Suprapubic skin (tissue), 4 donors: ENCODE results near the gene PIP5K1C. TPM values are rescaled to one million over a fixed set of nuclear protein-coding genes. Genes with fewer than 3 reads are reported as not detected.
A peak's percentile ranks its signal among the peaks of the same experiment; 100 is the strongest.

Source experiments
- DNase-seq, 2 donors: peaks; one replicate each; pipeline ENCODE4 v3.0.0-alpha.2; 2019; ENCODE audit warnings: low spot score in 2 of 2
- H3K27ac ChIP-seq: fragments of 200-600 bp; sonication (generic); one replicate; pipeline ENCODE4 v1.5.1; 2019
- H3K27me3 ChIP-seq: fragments of 200-600 bp; sonication (generic); one replicate; pipeline ENCODE4 v1.5.1; 2019
- H3K36me3 ChIP-seq: fragments of 200-600 bp; sonication (generic); one replicate; pipeline ENCODE4 v1.5.1; 2019
- H3K4me1 ChIP-seq: fragments of 200-600 bp; sonication (generic); one replicate; pipeline ENCODE4 v1.5.1; 2019
- H3K4me3 ChIP-seq: fragments of 200-600 bp; sonication (generic); one replicate; pipeline ENCODE4 v1.5.1; 2019; ENCODE audit warnings: mild to moderate bottlenecking
- H3K9me3 ChIP-seq: fragments of 200-600 bp; sonication (generic); one replicate; pipeline ENCODE4 v1.5.1; 2019
- EP300 ChIP-seq: sonication (generic); formaldehyde crosslinking; IDR thresholded peaks from one replicate; pipeline ENCODE4 v1.6.1; 2017; ENCODE audit warnings: antibody characterized with exemption
- POLR2A ChIP-seq, 2 donors: fragments of 450-650 bp; IDR thresholded peaks; one replicate each; pipeline ENCODE4 v1.6.1; 2017; ENCODE audit warnings: antibody characterized with exemption in 2 of 2, mild to moderate bottlenecking in 2 of 2, moderate library complexity in 2 of 2
- POLR2AphosphoS5 ChIP-seq, 3 donors: sonication (generic); formaldehyde crosslinking; IDR thresholded peaks; one replicate each; pipeline ENCODE4 v1.6.1; 2017; ENCODE audit warnings: antibody characterized with exemption in 3 of 3
- WGBS: methylation state at CpG from one replicate; pipeline ENCODE4 v1.1.5; 2018; 5-methylcytosine and 5-hydroxymethylcytosine counted together
- total RNA-seq, 4 donors: library from RNA; depleted of rRNA; stranded (reverse); fragments of >200 nt; gene quantifications; one replicate each; pipeline ENCODE4 v1.1.0, GENCODE V29; 2016
- TF ChIP-seq, protein P1 (sequence below), 2 donors: fragments of 200-600 bp in 1 of 2; fragments of 450-650 bp in 1 of 2; sonication (generic) in 1 of 2; IDR thresholded peaks; one replicate each; pipeline ENCODE4 v1.5.1; 2016 to 2019; ENCODE audit warnings: antibody characterized with exemption in 2 of 2, mild to moderate bottlenecking in 1 of 2, moderate library complexity in 1 of 2

The PIP5K1C gene
- total RNA-seq, 4 donors from 2014 or later, result 16.5 to 25.7 (median 20.8) TPM

DNA sequence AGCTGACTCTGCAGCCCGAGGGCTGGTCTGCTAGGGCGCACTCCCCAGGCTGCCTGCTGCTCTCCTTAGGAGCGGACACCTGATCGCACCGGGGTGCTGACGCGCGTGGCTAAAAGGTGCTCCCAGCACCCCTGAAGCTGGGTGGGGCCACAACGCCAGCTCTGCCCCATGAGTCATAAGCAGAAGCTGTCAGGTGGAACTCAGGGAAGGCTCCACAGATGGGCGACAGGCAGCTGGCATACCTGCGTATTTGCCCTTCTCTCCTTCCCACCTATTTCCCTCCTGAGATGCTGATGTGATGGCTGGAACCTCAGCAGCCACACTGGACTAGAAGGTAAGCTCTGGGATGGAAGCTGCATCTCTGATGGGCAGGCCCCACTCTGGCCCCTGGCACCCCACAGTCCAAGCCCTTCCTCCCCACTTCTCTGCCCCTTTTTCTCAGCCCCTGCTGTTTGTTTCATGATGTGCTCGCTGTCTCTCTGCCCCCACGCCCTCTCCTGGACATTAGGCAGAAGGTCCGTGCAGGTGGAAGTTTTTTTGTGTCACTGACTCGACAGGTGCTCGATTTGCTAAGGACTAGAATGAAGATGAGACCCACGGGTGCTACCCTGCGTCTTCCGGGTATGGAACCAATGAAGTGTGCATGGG is 43.4 kb downstream of the PIP5K1C start:
- TF ChIP-seq POLR2AphosphoS5 (IDR thresholded peaks at IDR 0.05), result no peak
- no peak for TF ChIP-seq POLR2A (IDR thresholded peaks at IDR 0.05)
- TF ChIP-seq, protein P1, sequence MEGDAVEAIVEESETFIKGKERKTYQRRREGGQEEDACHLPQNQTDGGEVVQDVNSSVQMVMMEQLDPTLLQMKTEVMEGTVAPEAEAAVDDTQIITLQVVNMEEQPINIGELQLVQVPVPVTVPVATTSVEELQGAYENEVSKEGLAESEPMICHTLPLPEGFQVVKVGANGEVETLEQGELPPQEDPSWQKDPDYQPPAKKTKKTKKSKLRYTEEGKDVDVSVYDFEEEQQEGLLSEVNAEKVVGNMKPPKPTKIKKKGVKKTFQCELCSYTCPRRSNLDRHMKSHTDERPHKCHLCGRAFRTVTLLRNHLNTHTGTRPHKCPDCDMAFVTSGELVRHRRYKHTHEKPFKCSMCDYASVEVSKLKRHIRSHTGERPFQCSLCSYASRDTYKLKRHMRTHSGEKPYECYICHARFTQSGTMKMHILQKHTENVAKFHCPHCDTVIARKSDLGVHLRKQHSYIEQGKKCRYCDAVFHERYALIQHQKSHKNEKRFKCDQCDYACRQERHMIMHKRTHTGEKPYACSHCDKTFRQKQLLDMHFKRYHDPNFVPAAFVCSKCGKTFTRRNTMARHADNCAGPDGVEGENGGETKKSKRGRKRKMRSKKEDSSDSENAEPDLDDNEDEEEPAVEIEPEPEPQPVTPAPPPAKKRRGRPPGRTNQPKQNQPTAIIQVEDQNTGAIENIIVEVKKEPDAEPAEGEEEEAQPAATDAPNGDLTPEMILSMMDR (IDR thresholded peaks at IDR 0.05), result no peak
- no peak for TF ChIP-seq EP300
- Histone ChIP-seq H3K4me1 (no peaks in the 10 kb centered on the region), H3K9me3 (no peaks in the 10 kb centered on the region), H3K27me3 (no peaks in the 10 kb centered on the region), H3K36me3 (peaks cover 87% of the 10 kb centered on the region), H3K27ac (no peak overlapping the region), H3K4me3 (no peak overlapping the region)
- 94% methylated on average over 15 of the region's 19 CpGs for WGBS
- DNase-seq, result no peak

DNA sequence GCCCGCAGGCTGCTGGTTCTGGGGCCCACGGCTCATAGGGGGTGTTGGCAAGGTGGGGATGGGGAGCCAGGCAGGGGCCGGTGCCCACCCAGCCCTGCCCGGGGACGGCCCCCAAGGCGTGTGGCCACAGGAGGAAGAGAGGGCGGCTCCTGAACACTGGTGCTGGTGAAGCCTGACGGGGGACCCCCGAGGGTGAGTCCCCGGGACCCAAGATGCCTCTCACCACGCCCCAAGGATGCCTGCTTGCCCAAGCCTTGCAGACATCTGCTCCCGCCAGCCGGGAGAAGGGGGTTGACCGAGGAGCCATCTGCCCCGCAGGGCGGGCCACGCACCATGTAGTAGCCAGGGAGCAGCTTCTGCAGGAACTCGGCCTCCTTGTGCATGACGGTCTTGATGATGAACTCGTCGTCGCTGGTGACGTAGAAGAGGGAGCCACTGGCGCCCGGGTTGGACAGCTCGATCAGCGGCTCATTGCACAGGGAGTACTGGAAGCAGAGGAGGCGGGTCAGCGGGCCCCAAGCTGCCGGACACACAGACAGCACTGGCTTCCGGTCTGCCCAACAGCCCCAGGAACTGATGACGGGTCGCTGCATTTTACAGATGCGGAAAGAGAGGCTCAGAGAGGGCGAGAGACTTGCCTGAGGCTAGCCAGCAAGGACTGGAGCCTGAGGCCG is 44.1 kb downstream of the PIP5K1C start:
- no peaks in the 10 kb centered on the region for H3K27me3 ChIP-seq
- H3K4me3 ChIP-seq, result no peak overlapping the region
- H3K27ac ChIP-seq, result no peak overlapping the region
- TF ChIP-seq, protein P1 (IDR thresholded peaks at IDR 0.05), result no peak
- no peak for TF ChIP-seq POLR2AphosphoS5 (IDR thresholded peaks at IDR 0.05)
- TF ChIP-seq EP300, result no peak
- no peak for TF ChIP-seq POLR2A (IDR thresholded peaks at IDR 0.05)
- DNase-seq, result no peak
- WGBS, result 84% methylated on average over 19 of the region's 36 CpGs
- no peaks in the 10 kb centered on the region for H3K9me3 ChIP-seq
- no peaks in the 10 kb centered on the region for H3K4me1 ChIP-seq
- peaks cover 87% of the 10 kb centered on the region for H3K36me3 ChIP-seq

DNA sequence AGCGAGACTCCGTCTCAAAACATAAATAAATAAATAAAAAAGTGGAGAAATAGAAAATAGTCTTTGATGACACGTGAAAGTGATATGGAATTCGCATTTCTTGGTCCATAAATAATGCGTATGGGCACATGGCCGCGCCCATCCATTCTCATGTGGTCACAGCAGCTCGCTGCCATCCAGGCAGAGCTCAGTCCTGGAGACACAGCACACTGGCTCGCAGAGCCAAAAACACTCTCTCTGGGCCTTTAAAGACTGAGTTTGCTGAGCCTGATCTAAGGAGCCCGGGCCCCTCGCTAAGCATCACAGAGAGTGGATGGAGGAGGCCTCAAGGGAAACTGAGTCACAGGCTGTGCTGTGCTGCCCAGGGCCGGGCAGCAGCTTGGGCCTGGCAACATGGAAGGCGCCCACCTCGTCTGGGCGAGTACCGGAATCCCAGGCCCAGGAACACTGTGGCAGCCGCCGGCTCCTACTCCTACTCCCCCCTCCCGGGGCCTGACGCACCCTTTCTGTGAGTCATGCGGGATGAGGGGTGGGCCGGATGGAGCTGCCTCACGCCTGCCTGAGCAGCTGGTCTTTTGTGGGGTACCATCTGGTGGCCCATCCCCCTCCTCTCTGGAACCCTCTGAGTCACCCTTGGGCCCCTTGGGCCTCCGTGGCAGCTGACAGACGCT is 44.7 kb downstream of the PIP5K1C start:
- 90% methylated on average over 10 of the region's 25 CpGs for WGBS
- no peaks in the 10 kb centered on the region for H3K27me3 ChIP-seq
- TF ChIP-seq POLR2AphosphoS5 (IDR thresholded peaks at IDR 0.05), result no peak

DNA sequence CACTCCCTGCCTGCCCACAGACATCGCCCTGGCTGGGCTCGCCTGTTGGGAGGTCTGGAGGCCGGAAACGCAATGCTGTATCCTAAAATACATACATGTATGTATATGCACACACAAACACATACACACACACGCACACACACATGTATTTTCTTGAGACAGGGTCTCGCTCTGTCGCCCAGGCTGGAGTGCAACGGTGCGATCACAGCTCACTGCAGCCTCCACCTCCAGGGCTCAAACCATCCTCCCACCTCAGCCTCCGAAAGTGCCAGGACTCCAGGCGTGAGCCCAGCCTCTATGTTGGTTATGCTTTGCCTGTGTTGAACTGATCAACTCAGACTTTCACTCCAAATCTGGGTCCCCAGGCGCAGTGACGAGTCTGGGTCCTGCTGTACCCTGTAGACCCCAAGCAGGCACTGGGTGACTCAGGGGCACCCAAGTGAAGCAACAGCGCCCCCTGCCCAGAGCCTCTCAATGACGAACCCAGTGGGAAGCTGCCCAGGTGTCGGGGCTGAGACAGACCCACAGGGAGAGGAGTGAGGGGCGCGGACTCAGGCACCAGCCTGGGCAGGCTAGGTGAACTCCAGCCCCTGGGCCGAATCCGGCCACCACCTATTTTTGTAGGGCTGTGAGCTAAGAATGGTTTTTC is 46.3 kb downstream of the PIP5K1C start:
- 95% methylated on average over 17 of the region's 20 CpGs for WGBS
- H3K27ac ChIP-seq, result no peak overlapping the region
- no peaks in the 10 kb centered on the region for H3K27me3 ChIP-seq
- TF ChIP-seq POLR2A (IDR thresholded peaks at IDR 0.05), result no peak
- TF ChIP-seq, protein P1 (IDR thresholded peaks at IDR 0.05), result no peak
- no peak for TF ChIP-seq EP300
- no peak for TF ChIP-seq POLR2AphosphoS5 (IDR thresholded peaks at IDR 0.05)
- no peak overlapping the region for H3K4me3 ChIP-seq
- H3K9me3 ChIP-seq, result no peaks in the 10 kb centered on the region
- no peak for DNase-seq
- H3K4me1 ChIP-seq, result no peaks in the 10 kb centered on the region
- H3K36me3 ChIP-seq, result peaks cover 78% of the 10 kb centered on the region

More for the DNA sequence above, 44.7 kb downstream of the PIP5K1C start:
- H3K9me3 ChIP-seq, result no peaks in the 10 kb centered on the region
- no peak overlapping the region for H3K4me3 ChIP-seq
- DNase-seq, result no peak
- H3K27ac ChIP-seq, result peak overlapping the region; percentile 41
- no peaks in the 10 kb centered on the region for H3K4me1 ChIP-seq
- peaks cover 84% of the 10 kb centered on the region for H3K36me3 ChIP-seq

DNA sequence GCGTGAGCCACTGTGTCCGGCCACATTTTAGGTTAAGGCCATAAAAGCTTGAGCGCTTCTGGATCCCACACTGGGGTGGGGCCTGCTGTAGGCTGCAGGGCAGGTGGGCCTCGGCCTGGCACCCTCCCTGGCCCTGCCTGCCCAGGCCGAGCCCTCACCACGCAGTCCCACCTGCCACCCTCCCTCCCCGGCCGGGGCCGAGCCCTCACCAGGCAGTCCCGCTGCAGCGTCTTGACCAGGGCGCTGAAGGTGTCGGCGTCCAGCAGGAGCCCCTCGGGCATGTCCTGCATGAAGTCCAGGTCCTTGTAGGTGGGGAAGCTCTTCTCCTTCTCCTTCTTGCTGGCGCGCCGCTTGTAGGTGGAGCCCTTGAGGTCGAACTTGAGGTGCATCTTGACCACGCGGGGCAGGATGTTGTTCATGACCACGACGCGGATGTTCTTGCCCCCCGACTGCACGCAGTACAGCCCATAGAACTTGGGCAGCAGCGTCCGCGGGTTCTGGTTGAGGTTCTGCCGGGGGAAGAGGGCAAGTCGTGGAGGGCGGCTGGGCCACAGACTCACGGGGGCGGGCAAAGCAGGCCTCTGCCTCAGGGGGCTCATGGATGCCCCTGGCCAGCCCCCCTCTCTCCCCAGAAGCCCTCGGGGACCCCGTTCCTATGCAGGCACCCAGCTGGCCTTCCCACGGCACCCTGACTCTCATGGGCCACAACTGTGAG is 47.0 kb downstream of the PIP5K1C start:
- DNase-seq, result no peak
- Histone ChIP-seq H3K27ac (no peak overlapping the region), H3K4me1 (no peaks in the 10 kb centered on the region), H3K9me3 (no peaks in the 10 kb centered on the region), H3K27me3 (no peaks in the 10 kb centered on the region), H3K4me3 (no peak overlapping the region), H3K36me3 (peaks cover 75% of the 10 kb centered on the region)
- TF ChIP-seq, protein P1 (IDR thresholded peaks at IDR 0.05), result no peak
- no peak for TF ChIP-seq POLR2AphosphoS5 (IDR thresholded peaks at IDR 0.05)
- TF ChIP-seq EP300, result no peak
- WGBS, result 98% methylated on average over 7 of the region's 37 CpGs
